ENCODE data around the gene MACROD2. TPM values are rescaled to one million over a fixed set of nuclear protein-coding genes. Genes with fewer than 3 reads are reported as not detected.
A peak's percentile ranks its signal among the peaks of the same experiment; 100 is the strongest.

Gene MACROD2
- total RNA-seq, 1 experiment from 2014 or later, result 3.1 TPM

- DNase-seq (ENCODE audit: unreplicated experiment), result no peak
- H3K27ac Mint-ChIP-seq (ENCODE audit: low read depth, unreplicated experiment), result no peak overlapping the region
- H3K36me3 Mint-ChIP-seq (ENCODE audit: insufficient read depth, unreplicated experiment), result no peaks in the 10 kb centered on the region
- no peaks in the 10 kb centered on the region for H3K27me3 Mint-ChIP-seq (ENCODE audit: insufficient read depth, unreplicated experiment)
- no peak for TF ChIP-seq CTCF (IDR thresholded peaks at IDR 0.05; ENCODE audit: unreplicated experiment)
- intact Hi-C loops (cut with micrococcal nuclease), result no loop called here
- POLR2A ChIA-PET, result no interaction called here
- CTCF ChIA-PET, result interaction anchor here (0.6 to 0.7 kb wide), 2 partner anchors 57 to 115 kb away, joined by 3 read pairs; no protein-coding TSS in a partner anchor
- no peaks in the 10 kb centered on the region for H3K9me3 Mint-ChIP-seq (ENCODE audit: unreplicated experiment)
- BruUV-seq (replicated peaks), result no TSS peak
- H3K4me1 Mint-ChIP-seq (ENCODE audit: insufficient read depth, unreplicated experiment), result peaks cover 8% of the 10 kb centered on the region
- no peak overlapping the region for H3K4me3 Mint-ChIP-seq (ENCODE audit: unreplicated experiment)
Observed at GRCh38 chr20:15317546-15318232, 1322.4 kb downstream of the MACROD2 start.

GRCh38 chr20:15318682-15319081 is 1323.4 kb downstream of the MACROD2 start:
- no peaks in the 10 kb centered on the region for H3K27me3 Mint-ChIP-seq (ENCODE audit: insufficient read depth, unreplicated experiment)
- intact Hi-C loops (cut with micrococcal nuclease), result no loop called here

GRCh38 chr20:15319439-15319838 is 1324.1 kb downstream of the MACROD2 start:
- no peaks in the 10 kb centered on the region for H3K9me3 Mint-ChIP-seq (ENCODE audit: unreplicated experiment)
- no TSS peak for BruUV-seq (replicated peaks)
- intact Hi-C loops (cut with micrococcal nuclease), result no loop called here
- H3K4me3 Mint-ChIP-seq (ENCODE audit: unreplicated experiment), result no peak overlapping the region
- H3K36me3 Mint-ChIP-seq (ENCODE audit: insufficient read depth, unreplicated experiment), result no peaks in the 10 kb centered on the region
- no peak for TF ChIP-seq CTCF (IDR thresholded peaks at IDR 0.05; ENCODE audit: unreplicated experiment)
- CTCF ChIA-PET, result interaction anchor here (1.2 kb wide), 1 partner anchor 985 kb away, joined by 3 read pairs; no protein-coding TSS in a partner anchor
- POLR2A ChIA-PET, result no interaction called here
- DNase-seq (ENCODE audit: unreplicated experiment), result no peak
- H3K27ac Mint-ChIP-seq (ENCODE audit: low read depth, unreplicated experiment), result no peak overlapping the region
- no peaks in the 10 kb centered on the region for H3K27me3 Mint-ChIP-seq (ENCODE audit: insufficient read depth, unreplicated experiment)
- peaks cover 8% of the 10 kb centered on the region for H3K4me1 Mint-ChIP-seq (ENCODE audit: insufficient read depth, unreplicated experiment)

More at GRCh38 chr20:15318682-15319081, 1323.4 kb downstream of the MACROD2 start:
- peaks cover 8% of the 10 kb centered on the region for H3K4me1 Mint-ChIP-seq (ENCODE audit: insufficient read depth, unreplicated experiment)
- ChIA-PET POLR2A (no interaction called here), CTCF (no interaction called here)
- no peak overlapping the region for H3K27ac Mint-ChIP-seq (ENCODE audit: low read depth, unreplicated experiment)
- no peak overlapping the region for H3K4me3 Mint-ChIP-seq (ENCODE audit: unreplicated experiment)
- BruUV-seq (replicated peaks), result no TSS peak
- no peak for DNase-seq (ENCODE audit: unreplicated experiment)
- no peak for TF ChIP-seq CTCF (IDR thresholded peaks at IDR 0.05; ENCODE audit: unreplicated experiment)
- H3K36me3 Mint-ChIP-seq (ENCODE audit: insufficient read depth, unreplicated experiment), result no peaks in the 10 kb centered on the region
- H3K9me3 Mint-ChIP-seq (ENCODE audit: unreplicated experiment), result no peaks in the 10 kb centered on the region

GRCh38 chr20:15320941-15321340 is 1325.6 kb downstream of the MACROD2 start:
- peaks cover 8% of the 10 kb centered on the region for H3K4me1 Mint-ChIP-seq (ENCODE audit: insufficient read depth, unreplicated experiment)
- no peak for DNase-seq (ENCODE audit: unreplicated experiment)
- BruUV-seq (replicated peaks), result no TSS peak
- no peak overlapping the region for H3K4me3 Mint-ChIP-seq (ENCODE audit: unreplicated experiment)
- ChIA-PET CTCF (no interaction called here), POLR2A (interaction anchor here (0.7 kb wide), 1 partner anchor 23 kb away, joined by 3 read pairs; no protein-coding TSS in a partner anchor)
- peak overlapping the region; percentile 44 for H3K27ac Mint-ChIP-seq (ENCODE audit: low read depth, unreplicated experiment)
- no peaks in the 10 kb centered on the region for H3K36me3 Mint-ChIP-seq (ENCODE audit: insufficient read depth, unreplicated experiment)
- no peak for TF ChIP-seq CTCF (IDR thresholded peaks at IDR 0.05; ENCODE audit: unreplicated experiment)
- no peaks in the 10 kb centered on the region for H3K9me3 Mint-ChIP-seq (ENCODE audit: unreplicated experiment)
- intact Hi-C loops (cut with micrococcal nuclease), result no loop called here
- H3K27me3 Mint-ChIP-seq (ENCODE audit: insufficient read depth, unreplicated experiment), result no peaks in the 10 kb centered on the region

Measured in MCF 10A (cell line).